NOMO-1 (cell line): ENCODE measurements around the gene FMNL1.
"Not testable (repeated sequence)": the region's sequence is repeated elsewhere in the genome, so short reads cannot be mapped to it uniquely, and the experiment has no call there.

Experiments
- DNase-seq, 2 experiments: peaks; one replicate each; lab custom pipeline; 2025; ENCODE audit not compliant: unreplicated experiment in 2 of 2; lab: John Stamatoyannopoulos, UW

FMNL1 gene

GRCh38 chr17:45234641-45235415 lies 13.1 kb downstream of the FMNL1 start:
- DNase-seq: peak in 1 of 2 experiments; percentile 24

GRCh38 chr17:45235416-45236281 lies 14.0 kb downstream of the FMNL1 start:
- peak; percentile 44 to 52 for DNase-seq

GRCh38 chr17:45236282-45236606 lies 14.6 kb downstream of the FMNL1 start:
- no peak for DNase-seq

- DNase-seq: no peak
Observed at GRCh38 chr17:45237686-45238085, 16.0 kb downstream of the FMNL1 start.

- DNase-seq: no peak
Observed at GRCh38 chr17:45238155-45238774, 16.6 kb downstream of the FMNL1 start.

GRCh38 chr17:45240905-45241327 lies 19.2 kb downstream of the FMNL1 start:
- DNase-seq: no peak

GRCh38 chr17:45241328-45242028 lies 19.8 kb downstream of the FMNL1 start:
- no peak for DNase-seq

- no peak for DNase-seq
Observed at GRCh38 chr17:45242029-45242414, 20.3 kb downstream of the FMNL1 start.

- no peak for DNase-seq
Observed at GRCh38 chr17:45243750-45244149, 22.1 kb downstream of the FMNL1 start.

- DNase-seq: no peak
Observed at GRCh38 chr17:45244725-45245656, 23.3 kb downstream of the FMNL1 start.

GRCh38 chr17:45246338-45246737 lies 24.7 kb downstream of the FMNL1 start:
- no peak for DNase-seq

GRCh38 chr17:45246861-45247428 lies 25.3 kb downstream of the FMNL1 start:
- DNase-seq: no peak

GRCh38 chr17:45247429-45248131 lies 25.9 kb downstream of the FMNL1 start:
- peak; percentile 96 to 98 for DNase-seq

- peak; percentile 48 to 72 for DNase-seq
Observed at GRCh38 chr17:45248132-45248957, 26.7 kb downstream of the FMNL1 start.

GRCh38 chr17:45251931-45252330 lies 30.2 kb downstream of the FMNL1 start:
- no peak for DNase-seq

- DNase-seq: not testable (repeated sequence)
Observed at GRCh38 chr17:45253237-45253636, 31.6 kb downstream of the FMNL1 start.

- DNase-seq: no peak
Observed at GRCh38 chr17:45253879-45254278, 32.2 kb downstream of the FMNL1 start.

- DNase-seq: no peak
Observed at GRCh38 chr17:45255358-45255757, 33.7 kb downstream of the FMNL1 start.
